Tibial nerve (tissue), 4 donors: ENCODE results near the gene DHCR7.

Source experiments
- CTCF ChIP-seq, 5 experiments: fragments of 200-600 bp in 3 of 5; fragments of 450-650 bp in 2 of 5; sonication (generic) in 3 of 5; IDR thresholded peaks; one replicate each; pipeline ENCODE4 v1.5.1; 2016 to 2019; ENCODE audit warnings: antibody characterized with exemption in 5 of 5, mild to moderate bottlenecking in 3 of 5, moderate library complexity in 2 of 5
- EP300 ChIP-seq, 2 donors: sonication (generic); formaldehyde crosslinking; IDR thresholded peaks; one replicate each; pipeline ENCODE4 v1.6.1; 2017; ENCODE audit warnings: antibody characterized with exemption in 2 of 2, mild to moderate bottlenecking in 1 of 2
- POLR2A ChIP-seq, 2 donors: fragments of 450-650 bp; IDR thresholded peaks; one replicate each; pipeline ENCODE4 v1.6.1; 2017; ENCODE audit warnings: antibody characterized with exemption in 2 of 2, mild to moderate bottlenecking in 2 of 2, moderate library complexity in 2 of 2

- TF ChIP-seq CTCF (IDR thresholded peaks at IDR 0.05) (no peak), EP300 (IDR thresholded peaks at IDR 0.05) (no peak), POLR2A (IDR thresholded peaks at IDR 0.05) (no peak)
Observed at GRCh38 chr11:71397331-71397860, 50.8 kb downstream of the DHCR7 start.
